ENCODE data around the gene AP3B1. TPM values are rescaled to one million over a fixed set of nuclear protein-coding genes. Genes with fewer than 3 reads are reported as not detected.
A peak's percentile ranks its signal among the peaks of the same experiment; 100 is the strongest.

Gene AP3B1
- total RNA-seq, 6 donors from 2014 or later = 25.7 to 66.9 (median 37.8) TPM

- peak in 1 of 2 donors; percentile 49 for DNase-seq
- Histone ChIP-seq H3K27ac (no peak overlapping the region), H3K4me3 (peak overlapping the region in 3 of 4 donors; percentile 24 to 46 (median 29)), H3K27me3 (peaks cover 0 to 30% (median 6%) of the 10 kb centered on the region in 4 donors), H3K4me1 (peaks cover 14 to 19% (median 16%) of the 10 kb centered on the region in 4 donors), H3K9me3 (no peaks in the 10 kb centered on the region), H3K36me3 (no peaks in the 10 kb centered on the region)
- peak in 1 of 2 donors; percentile 40 for ATAC-seq (ENCODE audit: low FRiP score in 2 of 2)
- no peak for TF ChIP-seq POLR2AphosphoS5 (IDR thresholded peaks at IDR 0.05)
- no peak for TF ChIP-seq CTCF (IDR thresholded peaks at IDR 0.05)
- no peak for TF ChIP-seq POLR2A (IDR thresholded peaks at IDR 0.05)
- TF ChIP-seq EP300 (IDR thresholded peaks at IDR 0.05) = no peak
- WGBS, 2 donors = 7 to 13% methylated on average over 16 to 19 of the region's 19 CpGs
These were observed 321.3 kb downstream of the AP3B1 start for GRCh38 chr5:77973253-77973609.

GRCh38 chr5:77972469-77973252, 321.8 kb downstream of the AP3B1 start:
- WGBS, 2 donors = 5% methylated on average over 38 to 48 of the region's 57 CpGs
- peaks cover 0 to 30% (median 6%) of the 10 kb centered on the region in 4 donors for H3K27me3 ChIP-seq
- peak overlapping the region in 3 of 4 donors; percentile 24 to 46 (median 29) for H3K4me3 ChIP-seq
- peak; percentile 55 to 69 for ATAC-seq (ENCODE audit: low FRiP score in 2 of 2)
- peaks cover 14 to 19% (median 16%) of the 10 kb centered on the region in 4 donors for H3K4me1 ChIP-seq
- no peaks in the 10 kb centered on the region for H3K9me3 ChIP-seq
- H3K36me3 ChIP-seq = no peaks in the 10 kb centered on the region
- H3K27ac ChIP-seq = no peak overlapping the region
- peak in 1 of 2 donors; percentile 86 for DNase-seq
- TF ChIP-seq CTCF (IDR thresholded peaks at IDR 0.05) (no peak), EP300 (IDR thresholded peaks at IDR 0.05) (no peak)

- no peaks in the 10 kb centered on the region for H3K9me3 ChIP-seq
- peaks cover 14 to 19% (median 16%) of the 10 kb centered on the region in 4 donors for H3K4me1 ChIP-seq
- DNase-seq = no peak
- WGBS, 2 donors = 30 to 41% methylated on average over 16 of the region's 16 CpGs
- no peak for ATAC-seq (ENCODE audit: low FRiP score in 2 of 2)
- H3K4me3 ChIP-seq = peak overlapping the region in 2 of 4 donors; percentile 29 to 46
- no peak overlapping the region for H3K27ac ChIP-seq
- no peaks in the 10 kb centered on the region for H3K36me3 ChIP-seq
- no peak for TF ChIP-seq CTCF (IDR thresholded peaks at IDR 0.05)
- TF ChIP-seq POLR2A (IDR thresholded peaks at IDR 0.05) = no peak
- no peak for TF ChIP-seq EP300 (IDR thresholded peaks at IDR 0.05)
- no peak for TF ChIP-seq POLR2AphosphoS5 (IDR thresholded peaks at IDR 0.05)
- peaks cover 0 to 30% (median 6%) of the 10 kb centered on the region in 4 donors for H3K27me3 ChIP-seq
These were observed 322.6 kb downstream of the AP3B1 start for GRCh38 chr5:77971776-77972468.

GRCh38 chr5:77970891-77971290, 323.6 kb downstream of the AP3B1 start:
- no peak for TF ChIP-seq EP300 (IDR thresholded peaks at IDR 0.05)
- TF ChIP-seq POLR2AphosphoS5 (IDR thresholded peaks at IDR 0.05) = no peak
- no peak for TF ChIP-seq POLR2A (IDR thresholded peaks at IDR 0.05)
- TF ChIP-seq CTCF (IDR thresholded peaks at IDR 0.05) = no peak
- 81 to 83% methylated on average over 5 of the region's 5 CpGs for WGBS, 2 donors
- DNase-seq (no peak), ATAC-seq (ENCODE audit: low FRiP score in 2 of 2) (no peak)
- H3K4me3 ChIP-seq = no peak overlapping the region
- no peaks in the 10 kb centered on the region for H3K9me3 ChIP-seq
- peaks cover 0 to 30% (median 6%) of the 10 kb centered on the region in 4 donors for H3K27me3 ChIP-seq
- H3K36me3 ChIP-seq = no peaks in the 10 kb centered on the region
- H3K27ac ChIP-seq = no peak overlapping the region
- H3K4me1 ChIP-seq = peaks cover 14 to 19% (median 16%) of the 10 kb centered on the region in 4 donors

All from upper lobe of left lung (tissue), 6 donors.